C4-2B (cell line): ENCODE data around the gene DSG2.

ENCODE experiments used
- CTCF ChIP-seq: fragments of 450-650 bp; conservative IDR thresholded peaks from 2 replicates; pipeline ENCODE4 v1.5.1; 2017; ENCODE audit warnings: mild to moderate bottlenecking
- ZFX ChIP-seq: fragments of 450-650 bp; IDR thresholded peaks from 2 replicates; pipeline ENCODE4 v1.6.1; 2017

GRCh38 chr18:31590570-31590969 is 92.6 kb downstream of the DSG2 start:
- TF ChIP-seq CTCF (no peak), ZFX (no peak)
